Measurements from ENCODE around the gene JARID2. TPM values are rescaled to one million over a fixed set of nuclear protein-coding genes. Genes with fewer than 3 reads are reported as not detected.

Gene JARID2
- polyA plus RNA-seq, 1 donor from 2014 or later: 25.5 TPM

DNA sequence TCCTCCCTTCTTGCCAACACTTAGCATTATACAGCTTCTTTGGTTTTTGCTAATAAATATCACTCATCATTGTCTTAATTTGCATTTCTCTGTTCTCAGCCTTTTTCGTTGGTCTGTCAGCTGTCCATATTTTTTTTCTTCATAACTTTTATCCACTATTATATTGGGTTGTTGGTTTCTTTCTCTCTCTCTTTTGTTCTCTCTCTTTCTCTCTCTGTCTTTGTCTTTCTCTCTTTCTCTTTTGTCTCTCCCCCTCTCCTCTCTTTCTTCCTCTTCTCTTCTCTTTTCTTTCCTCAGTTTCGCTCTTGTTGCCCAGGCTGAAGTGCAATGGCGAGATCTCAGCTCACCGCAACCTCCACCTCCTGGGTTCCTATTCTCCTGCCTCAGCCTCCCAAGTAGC, 36.5 kb downstream of the JARID2 start:
- Histone ChIP-seq H3K4me3 (ENCODE audit: low read length) (no peak overlapping the region), H4K20me1 (ENCODE audit: insufficient read depth) (no peaks in the 10 kb centered on the region), H3K4me2 (ENCODE audit: low read length) (no peak overlapping the region), H3K9me2 (ENCODE audit: insufficient read depth, low read length) (no peaks in the 10 kb centered on the region), H3K36me3 (ENCODE audit: insufficient read depth, low read length) (no peaks in the 10 kb centered on the region), H3F3A (ENCODE audit: insufficient read depth, low read length, poor library complexity, severe bottlenecking) (no peaks in the 10 kb centered on the region), H3K9me3 (ENCODE audit: low read length) (no peaks in the 10 kb centered on the region), H2AFZ (ENCODE audit: low read depth, low read length) (no peak overlapping the region), H3K79me2 (replicated peaks; ENCODE audit: insufficient read depth, low read length) (peaks cover 57% of the 10 kb centered on the region), H3K9ac (ENCODE audit: low read length) (no peak overlapping the region), H3K27me3 (ENCODE audit: insufficient read depth, low read depth, low read length) (no peaks in the 10 kb centered on the region), H3K27ac (ENCODE audit: low read length) (no peak overlapping the region)
- TF ChIP-seq EZH2 (IDR thresholded peaks at IDR 0.05; ENCODE audit: borderline replicate concordance, insufficient read depth, low read length, poor library complexity, severe bottlenecking): no peak
- TF ChIP-seq RAD21 (conservative IDR thresholded peaks at IDR 0.05): no peak
- no peak for TF ChIP-seq TAF1 (IDR thresholded peaks at IDR 0.05; ENCODE audit: low read depth)
- no peak for TF ChIP-seq POLR2AphosphoS5 (IDR thresholded peaks at IDR 0.05)
- no peak for TF ChIP-seq EP300 (conservative IDR thresholded peaks at IDR 0.05; ENCODE audit: poor library complexity, severe bottlenecking)
- TF ChIP-seq SMC3 (conservative IDR thresholded peaks at IDR 0.05; ENCODE audit: poor library complexity): no peak
- TF ChIP-seq, protein P1, sequence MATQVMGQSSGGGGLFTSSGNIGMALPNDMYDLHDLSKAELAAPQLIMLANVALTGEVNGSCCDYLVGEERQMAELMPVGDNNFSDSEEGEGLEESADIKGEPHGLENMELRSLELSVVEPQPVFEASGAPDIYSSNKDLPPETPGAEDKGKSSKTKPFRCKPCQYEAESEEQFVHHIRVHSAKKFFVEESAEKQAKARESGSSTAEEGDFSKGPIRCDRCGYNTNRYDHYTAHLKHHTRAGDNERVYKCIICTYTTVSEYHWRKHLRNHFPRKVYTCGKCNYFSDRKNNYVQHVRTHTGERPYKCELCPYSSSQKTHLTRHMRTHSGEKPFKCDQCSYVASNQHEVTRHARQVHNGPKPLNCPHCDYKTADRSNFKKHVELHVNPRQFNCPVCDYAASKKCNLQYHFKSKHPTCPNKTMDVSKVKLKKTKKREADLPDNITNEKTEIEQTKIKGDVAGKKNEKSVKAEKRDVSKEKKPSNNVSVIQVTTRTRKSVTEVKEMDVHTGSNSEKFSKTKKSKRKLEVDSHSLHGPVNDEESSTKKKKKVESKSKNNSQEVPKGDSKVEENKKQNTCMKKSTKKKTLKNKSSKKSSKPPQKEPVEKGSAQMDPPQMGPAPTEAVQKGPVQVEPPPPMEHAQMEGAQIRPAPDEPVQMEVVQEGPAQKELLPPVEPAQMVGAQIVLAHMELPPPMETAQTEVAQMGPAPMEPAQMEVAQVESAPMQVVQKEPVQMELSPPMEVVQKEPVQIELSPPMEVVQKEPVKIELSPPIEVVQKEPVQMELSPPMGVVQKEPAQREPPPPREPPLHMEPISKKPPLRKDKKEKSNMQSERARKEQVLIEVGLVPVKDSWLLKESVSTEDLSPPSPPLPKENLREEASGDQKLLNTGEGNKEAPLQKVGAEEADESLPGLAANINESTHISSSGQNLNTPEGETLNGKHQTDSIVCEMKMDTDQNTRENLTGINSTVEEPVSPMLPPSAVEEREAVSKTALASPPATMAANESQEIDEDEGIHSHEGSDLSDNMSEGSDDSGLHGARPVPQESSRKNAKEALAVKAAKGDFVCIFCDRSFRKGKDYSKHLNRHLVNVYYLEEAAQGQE (IDR thresholded peaks at IDR 0.05; ENCODE audit: borderline replicate concordance): no peak
- TF ChIP-seq MXI1 (conservative IDR thresholded peaks at IDR 0.05; ENCODE audit: poor library complexity, severe bottlenecking): no peak
- TF ChIP-seq, protein P2, sequence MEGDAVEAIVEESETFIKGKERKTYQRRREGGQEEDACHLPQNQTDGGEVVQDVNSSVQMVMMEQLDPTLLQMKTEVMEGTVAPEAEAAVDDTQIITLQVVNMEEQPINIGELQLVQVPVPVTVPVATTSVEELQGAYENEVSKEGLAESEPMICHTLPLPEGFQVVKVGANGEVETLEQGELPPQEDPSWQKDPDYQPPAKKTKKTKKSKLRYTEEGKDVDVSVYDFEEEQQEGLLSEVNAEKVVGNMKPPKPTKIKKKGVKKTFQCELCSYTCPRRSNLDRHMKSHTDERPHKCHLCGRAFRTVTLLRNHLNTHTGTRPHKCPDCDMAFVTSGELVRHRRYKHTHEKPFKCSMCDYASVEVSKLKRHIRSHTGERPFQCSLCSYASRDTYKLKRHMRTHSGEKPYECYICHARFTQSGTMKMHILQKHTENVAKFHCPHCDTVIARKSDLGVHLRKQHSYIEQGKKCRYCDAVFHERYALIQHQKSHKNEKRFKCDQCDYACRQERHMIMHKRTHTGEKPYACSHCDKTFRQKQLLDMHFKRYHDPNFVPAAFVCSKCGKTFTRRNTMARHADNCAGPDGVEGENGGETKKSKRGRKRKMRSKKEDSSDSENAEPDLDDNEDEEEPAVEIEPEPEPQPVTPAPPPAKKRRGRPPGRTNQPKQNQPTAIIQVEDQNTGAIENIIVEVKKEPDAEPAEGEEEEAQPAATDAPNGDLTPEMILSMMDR (IDR thresholded peaks at IDR 0.05; ENCODE audit: poor library complexity, severe bottlenecking): no peak

DNA sequence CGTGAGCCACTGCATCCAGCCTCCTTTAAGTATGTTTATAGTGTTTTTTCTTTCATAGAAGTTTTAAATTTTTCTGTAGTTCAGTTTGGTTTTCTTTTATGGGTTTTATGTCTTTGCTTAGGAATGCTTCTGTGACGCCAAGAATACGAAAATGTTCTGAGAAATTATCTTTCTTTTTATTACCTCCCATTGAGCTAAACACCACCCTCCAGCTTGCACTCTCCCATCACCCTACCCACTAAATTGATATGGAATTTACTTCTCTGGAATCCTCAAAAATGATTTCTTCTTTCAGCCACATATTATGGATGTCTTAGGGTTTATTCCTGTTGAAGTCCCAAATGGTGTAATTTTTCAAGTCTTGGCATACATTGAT, 38.1 kb downstream of the JARID2 start:
- H3K4me2 ChIP-seq (ENCODE audit: low read length): no peak overlapping the region

More for the DNA sequence above, 38.1 kb downstream of the JARID2 start:
- Histone ChIP-seq H2AFZ (ENCODE audit: low read depth, low read length) (no peak overlapping the region), H3F3A (ENCODE audit: insufficient read depth, low read length, poor library complexity, severe bottlenecking) (no peaks in the 10 kb centered on the region), H3K79me2 (replicated peaks; ENCODE audit: insufficient read depth, low read length) (peaks cover 67% of the 10 kb centered on the region), H3K27me3 (ENCODE audit: insufficient read depth, low read depth, low read length) (no peaks in the 10 kb centered on the region), H3K9me3 (ENCODE audit: low read length) (no peaks in the 10 kb centered on the region), H3K9me2 (ENCODE audit: insufficient read depth, low read length) (no peaks in the 10 kb centered on the region), H3K9ac (ENCODE audit: low read length) (no peak overlapping the region), H3K27ac (ENCODE audit: low read length) (no peak overlapping the region), H3K4me3 (ENCODE audit: low read length) (no peak overlapping the region), H3K36me3 (ENCODE audit: insufficient read depth, low read length) (no peaks in the 10 kb centered on the region), H4K20me1 (ENCODE audit: insufficient read depth) (no peaks in the 10 kb centered on the region)
- TF ChIP-seq SMC3 (conservative IDR thresholded peaks at IDR 0.05; ENCODE audit: poor library complexity) (no peak), MXI1 (conservative IDR thresholded peaks at IDR 0.05; ENCODE audit: poor library complexity, severe bottlenecking) (no peak), TAF1 (IDR thresholded peaks at IDR 0.05; ENCODE audit: low read depth) (no peak), EZH2 (IDR thresholded peaks at IDR 0.05; ENCODE audit: borderline replicate concordance, insufficient read depth, low read length, poor library complexity, severe bottlenecking) (no peak), EP300 (conservative IDR thresholded peaks at IDR 0.05; ENCODE audit: poor library complexity, severe bottlenecking) (no peak)
- TF ChIP-seq, protein P2 (IDR thresholded peaks at IDR 0.05; ENCODE audit: poor library complexity, severe bottlenecking): no peak
